ENCODE data around the gene GPC4.

DNA sequence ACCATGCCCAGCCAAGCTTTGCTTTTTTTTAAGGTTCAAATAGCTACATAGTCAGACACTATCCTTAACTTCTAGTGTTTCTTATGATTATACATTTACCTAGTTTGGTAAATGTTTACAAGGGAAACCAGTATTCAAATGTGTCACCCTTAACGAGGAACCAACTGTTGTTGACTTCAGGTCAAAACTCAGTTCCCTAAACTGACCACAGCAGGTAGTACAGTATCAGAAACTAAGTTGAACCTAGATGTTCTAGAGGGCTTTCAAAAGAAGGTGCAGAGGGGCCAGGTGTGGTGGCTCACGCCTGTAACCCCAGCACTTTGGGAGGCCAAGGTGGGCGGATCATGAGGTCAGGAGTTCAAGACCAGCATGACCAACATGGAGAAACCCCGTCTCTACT is 11.3 kb downstream of the GPC4 start:
- no peak for TF ChIP-seq ESRRG (CRISPR knock-in tag; IDR thresholded peaks at IDR 0.05)
- TF ChIP-seq ZFP30 (CRISPR knock-in tag; IDR thresholded peaks at IDR 0.05): no peak
- TF ChIP-seq POU6F1 (CRISPR knock-in tag; IDR thresholded peaks at IDR 0.05; ENCODE audit: borderline replicate concordance, low read depth): no peak
- TF ChIP-seq BACH2 (CRISPR knock-in tag; IDR thresholded peaks at IDR 0.05; ENCODE audit: borderline replicate concordance): no peak
- TF ChIP-seq ZNF8 (CRISPR knock-in tag; IDR thresholded peaks at IDR 0.05): no peak
- no peak for TF ChIP-seq ARNTL (CRISPR knock-in tag; IDR thresholded peaks at IDR 0.05; ENCODE audit: borderline replicate concordance, low read depth)
- TF ChIP-seq RARB (CRISPR knock-in tag; IDR thresholded peaks at IDR 0.05): no peak
